ENCODE results near the gene UBE2E2.

The UBE2E2 gene

GRCh38 chr3:23399221-23399620, 196.1 kb downstream of the UBE2E2 start:
- Histone ChIP-seq H2AFZ (ENCODE audit: low read length) (no peak overlapping the region), H3K9me2 (ENCODE audit: low read depth, low read length) (no peaks in the 10 kb centered on the region), H3K27ac (ENCODE audit: low read depth, low read length, poor library complexity, severe bottlenecking) (no peak overlapping the region), H3K4me1 (ENCODE audit: insufficient read depth, low read length, severe bottlenecking) (peaks cover 15% of the 10 kb centered on the region), H3K27me3 (ENCODE audit: insufficient read depth, low read length) (no peaks in the 10 kb centered on the region), H3K9ac (ENCODE audit: low read length) (no peak overlapping the region), H3K4me3 (ENCODE audit: low read depth, low read length, poor library complexity, severe bottlenecking) (no peak overlapping the region), H3K4me2 (ENCODE audit: low read length) (no peak overlapping the region), H4K20me1 (ENCODE audit: insufficient read depth, low read length) (no peaks in the 10 kb centered on the region; the same call in 1 of the 2 replicates), H3K9me3 (ENCODE audit: low read length) (no peaks in the 10 kb centered on the region), H3K79me2 (ENCODE audit: insufficient read depth, low read length) (no peaks in the 10 kb centered on the region), H3F3A (ENCODE audit: insufficient read depth, low read length) (no peaks in the 10 kb centered on the region), H3K36me3 (ENCODE audit: insufficient read depth, low read length) (no peaks in the 10 kb centered on the region)
- TF ChIP-seq CTCF (IDR thresholded peaks at IDR 0.05; ENCODE audit: low read length), result no peak
- no peak for TF ChIP-seq EZH2 (IDR thresholded peaks at IDR 0.05; ENCODE audit: borderline replicate concordance, low read length)

- no peaks in the 10 kb centered on the region for H3K36me3 ChIP-seq (ENCODE audit: insufficient read depth, low read length)
- H3K27ac ChIP-seq (ENCODE audit: low read depth, low read length, poor library complexity, severe bottlenecking), result no peak overlapping the region
- no peak overlapping the region for H3K4me3 ChIP-seq (ENCODE audit: low read depth, low read length, poor library complexity, severe bottlenecking)
- no peaks in the 10 kb centered on the region for H3K9me3 ChIP-seq (ENCODE audit: low read length)
- H3K4me2 ChIP-seq (ENCODE audit: low read length), result no peak overlapping the region
- H2AFZ ChIP-seq (ENCODE audit: low read length), result no peak overlapping the region
- H3K79me2 ChIP-seq (ENCODE audit: insufficient read depth, low read length), result no peaks in the 10 kb centered on the region
- H3F3A ChIP-seq (ENCODE audit: insufficient read depth, low read length), result no peaks in the 10 kb centered on the region
- no peak overlapping the region for H3K9ac ChIP-seq (ENCODE audit: low read length)
- H3K27me3 ChIP-seq (ENCODE audit: insufficient read depth, low read length), result no peaks in the 10 kb centered on the region
- no peak for TF ChIP-seq EZH2 (IDR thresholded peaks at IDR 0.05; ENCODE audit: borderline replicate concordance, low read length)
- no peak for TF ChIP-seq CTCF (IDR thresholded peaks at IDR 0.05; ENCODE audit: low read length)
- no peaks in the 10 kb centered on the region; the same call in 1 of the 2 replicates for H4K20me1 ChIP-seq (ENCODE audit: insufficient read depth, low read length)
- H3K4me1 ChIP-seq (ENCODE audit: insufficient read depth, low read length, severe bottlenecking), result peaks cover 28% of the 10 kb centered on the region
- H3K9me2 ChIP-seq (ENCODE audit: low read depth, low read length), result no peaks in the 10 kb centered on the region
These were observed 199.8 kb downstream of the UBE2E2 start for GRCh38 chr3:23402728-23403492.

GRCh38 chr3:23404246-23404645, 201.1 kb downstream of the UBE2E2 start:
- no peaks in the 10 kb centered on the region for H3K9me2 ChIP-seq (ENCODE audit: low read depth, low read length)
- no peaks in the 10 kb centered on the region for H3K36me3 ChIP-seq (ENCODE audit: insufficient read depth, low read length)
- no peaks in the 10 kb centered on the region for H3K9me3 ChIP-seq (ENCODE audit: low read length)
- no peaks in the 10 kb centered on the region for H3K79me2 ChIP-seq (ENCODE audit: insufficient read depth, low read length)
- TF ChIP-seq EZH2 (IDR thresholded peaks at IDR 0.05; ENCODE audit: borderline replicate concordance, low read length), result no peak
- no peak for TF ChIP-seq CTCF (IDR thresholded peaks at IDR 0.05; ENCODE audit: low read length)
- H3K4me2 ChIP-seq (ENCODE audit: low read length), result no peak overlapping the region
- no peak overlapping the region for H3K27ac ChIP-seq (ENCODE audit: low read depth, low read length, poor library complexity, severe bottlenecking)
- peaks cover 28% of the 10 kb centered on the region for H3K4me1 ChIP-seq (ENCODE audit: insufficient read depth, low read length, severe bottlenecking)
- H4K20me1 ChIP-seq (ENCODE audit: insufficient read depth, low read length), result no peaks in the 10 kb centered on the region; the same call in 1 of the 2 replicates
- no peaks in the 10 kb centered on the region for H3K27me3 ChIP-seq (ENCODE audit: insufficient read depth, low read length)
- no peaks in the 10 kb centered on the region for H3F3A ChIP-seq (ENCODE audit: insufficient read depth, low read length)
- H2AFZ ChIP-seq (ENCODE audit: low read length), result no peak overlapping the region
- no peak overlapping the region for H3K4me3 ChIP-seq (ENCODE audit: low read depth, low read length, poor library complexity, severe bottlenecking)
- H3K9ac ChIP-seq (ENCODE audit: low read length), result no peak overlapping the region
